Measurements from ENCODE around the gene ARPC1B.

DNA sequence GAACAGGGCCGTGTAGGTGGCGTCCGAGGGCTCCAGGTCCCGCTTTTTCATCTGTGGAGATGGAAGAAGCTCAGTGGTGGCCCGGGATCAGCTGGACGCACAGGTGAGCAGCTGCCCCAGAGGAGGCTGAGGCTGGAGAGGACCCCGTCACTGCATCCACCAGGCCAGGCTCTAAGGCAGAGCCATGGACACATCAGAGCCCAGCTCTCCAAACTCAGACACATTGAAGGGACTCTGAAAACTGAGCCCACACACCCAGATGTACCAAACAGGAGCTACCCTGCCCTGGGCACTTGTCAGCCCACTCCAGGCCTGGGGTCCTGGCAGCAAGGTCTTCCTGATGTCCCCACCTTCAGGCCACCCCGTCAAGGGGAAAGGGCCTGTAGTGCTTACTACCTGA, 55.2 kb downstream of the ARPC1B start:
- TF ChIP-seq, protein P1, sequence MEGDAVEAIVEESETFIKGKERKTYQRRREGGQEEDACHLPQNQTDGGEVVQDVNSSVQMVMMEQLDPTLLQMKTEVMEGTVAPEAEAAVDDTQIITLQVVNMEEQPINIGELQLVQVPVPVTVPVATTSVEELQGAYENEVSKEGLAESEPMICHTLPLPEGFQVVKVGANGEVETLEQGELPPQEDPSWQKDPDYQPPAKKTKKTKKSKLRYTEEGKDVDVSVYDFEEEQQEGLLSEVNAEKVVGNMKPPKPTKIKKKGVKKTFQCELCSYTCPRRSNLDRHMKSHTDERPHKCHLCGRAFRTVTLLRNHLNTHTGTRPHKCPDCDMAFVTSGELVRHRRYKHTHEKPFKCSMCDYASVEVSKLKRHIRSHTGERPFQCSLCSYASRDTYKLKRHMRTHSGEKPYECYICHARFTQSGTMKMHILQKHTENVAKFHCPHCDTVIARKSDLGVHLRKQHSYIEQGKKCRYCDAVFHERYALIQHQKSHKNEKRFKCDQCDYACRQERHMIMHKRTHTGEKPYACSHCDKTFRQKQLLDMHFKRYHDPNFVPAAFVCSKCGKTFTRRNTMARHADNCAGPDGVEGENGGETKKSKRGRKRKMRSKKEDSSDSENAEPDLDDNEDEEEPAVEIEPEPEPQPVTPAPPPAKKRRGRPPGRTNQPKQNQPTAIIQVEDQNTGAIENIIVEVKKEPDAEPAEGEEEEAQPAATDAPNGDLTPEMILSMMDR (IDR thresholded peaks at IDR 0.05; ENCODE audit: insufficient read depth, low read depth, low read length), result no peak
- TF ChIP-seq EZH2 (IDR thresholded peaks at IDR 0.05; ENCODE audit: insufficient read depth, low read length), result no peak
